ENCODE data around the gene SYT13. TPM values are rescaled to one million over a fixed set of nuclear protein-coding genes. Genes with fewer than 3 reads are reported as not detected.

The SYT13 gene
- total and polyA plus RNA-seq, 8 donors, result 0.21 to 5.5 (median 4.4) TPM

- ATAC-seq (no peak), DNase-seq (peak in 1 of 4 donors; percentile 77)
- no peak overlapping the region for H3K27ac ChIP-seq
- H3K4me1 ChIP-seq, result no peaks in the 10 kb centered on the region
- no peak overlapping the region for H3K4me3 ChIP-seq
- intact Hi-C loops (cut with DNase I), result no loop called here
- no peak for TF ChIP-seq CTCF (IDR thresholded peaks at IDR 0.05)
- no peaks in the 10 kb centered on the region for H3K27me3 ChIP-seq
- H3K36me3 ChIP-seq, result peaks cover 0 to 41% of the 10 kb centered on the region in 2 donors
- no peaks in the 10 kb centered on the region for H3K9me3 ChIP-seq
Observed at GRCh38 chr11:45225961-45226871, 59.9 kb downstream of the SYT13 start.

DNA sequence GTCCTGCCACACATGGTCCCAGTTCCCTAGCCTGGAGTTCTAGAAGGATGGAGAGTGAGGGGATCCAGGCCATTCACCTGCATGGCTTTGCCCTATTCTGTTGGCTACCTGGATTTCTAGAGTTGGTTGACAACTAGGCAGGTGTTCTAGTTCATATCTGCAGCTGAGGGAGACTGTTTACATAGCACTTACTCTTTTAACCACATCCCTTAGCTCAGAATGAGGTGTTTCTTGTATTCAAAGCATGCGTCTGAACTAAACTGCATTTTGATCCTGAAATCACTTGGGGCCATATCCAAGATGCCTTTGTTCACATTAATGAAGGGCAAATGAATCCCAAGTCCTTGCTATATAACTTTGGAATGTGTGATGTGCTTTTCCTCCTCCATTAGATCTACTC is 60.9 kb downstream of the SYT13 start:
- no peaks in the 10 kb centered on the region for H3K4me1 ChIP-seq
- TF ChIP-seq CTCF (IDR thresholded peaks at IDR 0.05), result no peak
- no peak overlapping the region for H3K4me3 ChIP-seq
- H3K27me3 ChIP-seq, result no peaks in the 10 kb centered on the region
- intact Hi-C loops (cut with DNase I), result no loop called here
- DNase-seq, result no peak
- H3K27ac ChIP-seq, result no peak overlapping the region
- no peak for ATAC-seq
- peaks cover 0 to 44% of the 10 kb centered on the region in 2 donors for H3K36me3 ChIP-seq
- H3K9me3 ChIP-seq, result no peaks in the 10 kb centered on the region

GRCh38 chr11:45224766-45225165 is 61.4 kb downstream of the SYT13 start:
- H3K9me3 ChIP-seq, result no peaks in the 10 kb centered on the region
- peaks cover 0 to 48% of the 10 kb centered on the region in 2 donors for H3K36me3 ChIP-seq
- no peak for TF ChIP-seq CTCF (IDR thresholded peaks at IDR 0.05)
- no peak overlapping the region for H3K27ac ChIP-seq
- no peaks in the 10 kb centered on the region for H3K27me3 ChIP-seq
- H3K4me1 ChIP-seq, result no peaks in the 10 kb centered on the region
- no peak for ATAC-seq
- intact Hi-C loops (cut with DNase I), result no loop called here
- DNase-seq, result no peak
- no peak overlapping the region for H3K4me3 ChIP-seq

DNA sequence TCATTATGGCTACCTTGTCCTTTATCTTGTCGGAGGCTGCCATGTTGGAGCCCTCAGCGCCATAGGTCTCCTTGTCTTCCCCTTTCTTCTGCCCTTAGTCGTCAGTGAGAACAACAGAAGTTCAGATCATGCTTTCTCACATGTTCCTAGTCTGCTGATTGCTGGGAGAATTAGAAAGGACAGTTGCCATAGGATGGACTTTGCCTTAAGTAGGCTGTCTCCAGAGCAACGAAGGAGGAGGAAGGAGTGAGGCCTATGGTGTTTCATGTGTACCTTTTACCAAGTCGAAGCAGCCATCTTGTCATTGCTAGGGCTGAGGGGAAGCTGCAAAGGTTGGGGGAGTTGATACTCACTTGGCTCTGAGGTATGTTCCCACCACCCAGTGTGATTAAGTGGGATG is 62.6 kb downstream of the SYT13 start:
- no peaks in the 10 kb centered on the region for H3K4me1 ChIP-seq
- no peak for DNase-seq
- ATAC-seq, result no peak

More for the DNA sequence above, 62.6 kb downstream of the SYT13 start:
- no peak for TF ChIP-seq CTCF (IDR thresholded peaks at IDR 0.05)
- intact Hi-C loops (cut with DNase I), result no loop called here
- peaks cover 0 to 54% of the 10 kb centered on the region in 2 donors for H3K36me3 ChIP-seq
- H3K27ac ChIP-seq, result no peak overlapping the region
- no peaks in the 10 kb centered on the region for H3K27me3 ChIP-seq
- H3K9me3 ChIP-seq, result no peaks in the 10 kb centered on the region
- H3K4me3 ChIP-seq, result no peak overlapping the region

All from left lung (tissue), 10 donors.